Erythroblast (primary cell): Measurements from ENCODE around the gene ARHGEF40.

Source experiments
- GATA1 ChIP-seq: IDR thresholded peaks from 2 replicates; pipeline ENCODE4 v1.6.1; 2011; ENCODE audit warnings: low read depth, mild to moderate bottlenecking, control low read depth, low read length, moderate library complexity
- POLR2A ChIP-seq: IDR thresholded peaks from 2 replicates; pipeline ENCODE4 v1.6.1; 2011; ENCODE audit warnings: mild to moderate bottlenecking, low read length

DNA sequence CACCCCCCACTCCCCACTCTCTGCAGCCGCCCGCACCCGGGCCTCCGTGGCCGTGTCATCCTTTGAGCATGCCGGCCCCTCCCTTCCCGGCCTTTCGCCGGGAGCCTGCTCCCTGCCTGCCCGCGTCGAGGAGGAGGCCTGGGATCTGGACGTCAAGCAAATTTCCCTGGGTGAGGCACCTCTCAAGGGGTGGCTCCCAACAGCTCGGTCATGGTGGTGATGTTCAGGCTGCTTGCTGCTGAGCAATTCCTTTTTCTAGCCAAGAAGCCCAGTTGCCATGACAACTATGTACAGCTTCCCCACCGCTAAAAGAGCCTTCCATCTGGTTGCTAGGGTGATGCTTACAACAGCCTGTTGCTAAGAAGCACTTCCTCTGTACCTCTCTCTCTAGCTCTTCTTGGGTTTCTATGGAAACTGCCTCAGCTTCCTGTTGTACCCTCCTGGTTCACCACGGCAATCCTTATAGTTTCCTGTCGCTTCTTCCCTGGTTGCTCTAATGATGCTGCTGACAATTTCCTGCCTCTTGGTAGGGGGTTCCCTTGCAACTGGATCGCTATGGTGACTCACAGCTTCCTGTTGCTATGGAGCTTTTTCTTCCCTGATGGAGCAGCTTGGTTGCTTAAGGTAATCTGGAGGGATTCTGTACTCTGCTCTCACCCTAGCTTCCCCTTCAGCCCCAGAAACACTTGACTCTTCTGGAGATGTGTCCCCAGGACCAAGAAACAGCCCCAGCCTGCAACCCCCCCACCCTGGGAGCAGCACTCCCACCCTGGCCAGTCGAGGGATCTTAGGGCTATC, 17.4 kb downstream of the ARHGEF40 start:
- no peak for TF ChIP-seq POLR2A
- TF ChIP-seq GATA1: no peak
